WTC11 (cell line): ENCODE results near the gene NOL4L.

ENCODE experiments used
- ELF4 ChIP-seq: sonication (generic); formaldehyde crosslinking; IDR thresholded peaks from 2 replicates; pipeline ENCODE4 v1.8.1; 2022; ENCODE audit warnings: low read depth, mild to moderate bottlenecking, moderate library complexity, missing genetic modification reagents
- FOXK1 ChIP-seq: sonication (generic); formaldehyde crosslinking; IDR thresholded peaks from 2 replicates; pipeline ENCODE4 v1.8.0; 2022; ENCODE audit warnings: mild to moderate bottlenecking, moderate library complexity, missing genetic modification reagents
- GTF2I ChIP-seq: fragments of 250-450 bp; sonication (Bioruptor Pico); conservative IDR thresholded peaks from 2 replicates; pipeline ENCODE4 v1.4.0; 2021; ENCODE audit warnings: mild to moderate bottlenecking
- JUN ChIP-seq: sonication (generic); formaldehyde crosslinking; IDR thresholded peaks from 2 replicates; pipeline ENCODE4 v1.8.0; 2023; ENCODE audit warnings: mild to moderate bottlenecking, missing genetic modification reagents
- SMAD3 ChIP-seq: sonication (generic); formaldehyde crosslinking; IDR thresholded peaks from 2 replicates; pipeline ENCODE4 v1.8.0; 2022; ENCODE audit warnings: missing genetic modification reagents, mild to moderate bottlenecking, borderline replicate concordance
- TEAD4 ChIP-seq: sonication (generic); formaldehyde crosslinking; IDR thresholded peaks from 2 replicates; pipeline ENCODE4 v1.8.0; 2022; ENCODE audit warnings: mild to moderate bottlenecking, missing genetic modification reagents
- ZNF121 ChIP-seq: sonication (generic); formaldehyde crosslinking; IDR thresholded peaks from 2 replicates; pipeline ENCODE4 v1.8.0; 2023; ENCODE audit warnings: missing genetic modification reagents
- ZNF232 ChIP-seq: sonication (generic); formaldehyde crosslinking; IDR thresholded peaks from 2 replicates; pipeline ENCODE4 v1.8.0; 2022; ENCODE audit warnings: mild to moderate bottlenecking, missing genetic modification reagents
- TF ChIP-seq, protein P1 (sequence below): fragments of 200-600 bp; IDR thresholded peaks from 2 replicates; pipeline ENCODE4 v1.8.0; 2022; ENCODE audit warnings: antibody characterized with exemption
- TF ChIP-seq, protein P2 (sequence below): sonication (generic); formaldehyde crosslinking; conservative IDR thresholded peaks from 2 replicates; pipeline ENCODE4 v1.8.1; 2022; ENCODE audit warnings: mild to moderate bottlenecking, missing genetic modification reagents
- TF ChIP-seq, protein P3 (sequence below): fragments of 250-450 bp; sonication (Bioruptor Pico); IDR thresholded peaks from 2 replicates; pipeline ENCODE4 v1.9.0; 2021; ENCODE audit warnings: mild to moderate bottlenecking, borderline replicate concordance
- TF ChIP-seq, protein P4 (sequence below): sonication (generic); formaldehyde crosslinking; IDR thresholded peaks from 2 replicates; pipeline ENCODE4 v1.8.0; 2022; ENCODE audit warnings: mild to moderate bottlenecking, missing genetic modification reagents
- TF ChIP-seq, protein P5 (sequence below): sonication (generic); formaldehyde crosslinking; IDR thresholded peaks from 2 replicates; pipeline ENCODE4 v1.8.1; 2022; ENCODE audit warnings: low read depth, mild to moderate bottlenecking, moderate library complexity, missing genetic modification reagents, borderline replicate concordance
- TF ChIP-seq, protein P6 (sequence below): sonication (generic); formaldehyde crosslinking; IDR thresholded peaks from 2 replicates; pipeline ENCODE4 v1.8.1; 2022; ENCODE audit warnings: low read depth, missing genetic modification reagents, borderline replicate concordance

DNA sequence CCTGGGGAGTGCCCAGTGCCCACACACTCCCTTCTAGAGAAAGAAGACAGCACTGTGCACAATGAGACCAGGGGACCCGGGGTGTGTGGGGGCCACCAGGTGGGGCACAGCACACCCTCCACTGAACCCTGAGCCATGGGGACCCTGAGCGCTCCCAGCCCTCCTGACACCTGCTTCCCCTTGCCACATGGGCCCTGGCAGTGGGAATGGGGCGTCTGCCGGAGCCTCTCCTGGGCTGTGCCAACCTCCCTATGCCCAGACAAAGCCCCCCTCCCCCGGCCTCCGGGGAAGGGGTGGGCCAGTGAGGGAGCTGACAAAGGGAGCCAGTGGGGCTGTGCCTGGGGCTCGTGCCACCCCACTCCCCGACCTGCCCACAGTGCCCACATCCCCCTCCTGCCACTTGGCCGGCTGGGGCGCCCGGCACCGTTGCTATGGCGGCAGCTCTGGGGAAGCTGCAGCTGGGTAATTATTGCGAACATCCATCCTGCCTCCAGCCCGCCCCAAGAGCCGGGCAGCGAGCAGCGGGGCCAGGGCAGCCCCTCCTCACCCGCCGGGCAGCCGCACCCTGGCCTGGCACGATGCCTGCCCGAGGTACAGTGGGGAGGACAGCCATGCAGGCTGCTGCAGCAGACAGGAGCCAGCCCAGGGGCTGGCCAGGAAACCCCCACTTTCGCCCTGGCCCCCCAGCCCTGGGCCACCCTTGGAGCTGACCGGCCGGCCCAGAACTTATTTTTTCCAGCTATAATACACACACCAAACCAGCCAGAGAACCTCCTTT, 41.9 kb upstream of the NOL4L start:
- TF ChIP-seq, protein P1, sequence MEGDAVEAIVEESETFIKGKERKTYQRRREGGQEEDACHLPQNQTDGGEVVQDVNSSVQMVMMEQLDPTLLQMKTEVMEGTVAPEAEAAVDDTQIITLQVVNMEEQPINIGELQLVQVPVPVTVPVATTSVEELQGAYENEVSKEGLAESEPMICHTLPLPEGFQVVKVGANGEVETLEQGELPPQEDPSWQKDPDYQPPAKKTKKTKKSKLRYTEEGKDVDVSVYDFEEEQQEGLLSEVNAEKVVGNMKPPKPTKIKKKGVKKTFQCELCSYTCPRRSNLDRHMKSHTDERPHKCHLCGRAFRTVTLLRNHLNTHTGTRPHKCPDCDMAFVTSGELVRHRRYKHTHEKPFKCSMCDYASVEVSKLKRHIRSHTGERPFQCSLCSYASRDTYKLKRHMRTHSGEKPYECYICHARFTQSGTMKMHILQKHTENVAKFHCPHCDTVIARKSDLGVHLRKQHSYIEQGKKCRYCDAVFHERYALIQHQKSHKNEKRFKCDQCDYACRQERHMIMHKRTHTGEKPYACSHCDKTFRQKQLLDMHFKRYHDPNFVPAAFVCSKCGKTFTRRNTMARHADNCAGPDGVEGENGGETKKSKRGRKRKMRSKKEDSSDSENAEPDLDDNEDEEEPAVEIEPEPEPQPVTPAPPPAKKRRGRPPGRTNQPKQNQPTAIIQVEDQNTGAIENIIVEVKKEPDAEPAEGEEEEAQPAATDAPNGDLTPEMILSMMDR, result no peak
- TF ChIP-seq, protein P2, sequence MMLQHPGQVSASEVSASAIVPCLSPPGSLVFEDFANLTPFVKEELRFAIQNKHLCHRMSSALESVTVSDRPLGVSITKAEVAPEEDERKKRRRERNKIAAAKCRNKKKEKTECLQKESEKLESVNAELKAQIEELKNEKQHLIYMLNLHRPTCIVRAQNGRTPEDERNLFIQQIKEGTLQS (CRISPR knock-in tag), result no peak
- TF ChIP-seq FOXK1 (no peak), JUN (no peak), ZNF232 (CRISPR knock-in tag) (no peak), ZNF121 (no peak), TEAD4 (CRISPR knock-in tag) (no peak), ELF4 (no peak), SMAD3 (no peak), GTF2I (CRISPR knock-in tag) (no peak)
- TF ChIP-seq, protein P3, sequence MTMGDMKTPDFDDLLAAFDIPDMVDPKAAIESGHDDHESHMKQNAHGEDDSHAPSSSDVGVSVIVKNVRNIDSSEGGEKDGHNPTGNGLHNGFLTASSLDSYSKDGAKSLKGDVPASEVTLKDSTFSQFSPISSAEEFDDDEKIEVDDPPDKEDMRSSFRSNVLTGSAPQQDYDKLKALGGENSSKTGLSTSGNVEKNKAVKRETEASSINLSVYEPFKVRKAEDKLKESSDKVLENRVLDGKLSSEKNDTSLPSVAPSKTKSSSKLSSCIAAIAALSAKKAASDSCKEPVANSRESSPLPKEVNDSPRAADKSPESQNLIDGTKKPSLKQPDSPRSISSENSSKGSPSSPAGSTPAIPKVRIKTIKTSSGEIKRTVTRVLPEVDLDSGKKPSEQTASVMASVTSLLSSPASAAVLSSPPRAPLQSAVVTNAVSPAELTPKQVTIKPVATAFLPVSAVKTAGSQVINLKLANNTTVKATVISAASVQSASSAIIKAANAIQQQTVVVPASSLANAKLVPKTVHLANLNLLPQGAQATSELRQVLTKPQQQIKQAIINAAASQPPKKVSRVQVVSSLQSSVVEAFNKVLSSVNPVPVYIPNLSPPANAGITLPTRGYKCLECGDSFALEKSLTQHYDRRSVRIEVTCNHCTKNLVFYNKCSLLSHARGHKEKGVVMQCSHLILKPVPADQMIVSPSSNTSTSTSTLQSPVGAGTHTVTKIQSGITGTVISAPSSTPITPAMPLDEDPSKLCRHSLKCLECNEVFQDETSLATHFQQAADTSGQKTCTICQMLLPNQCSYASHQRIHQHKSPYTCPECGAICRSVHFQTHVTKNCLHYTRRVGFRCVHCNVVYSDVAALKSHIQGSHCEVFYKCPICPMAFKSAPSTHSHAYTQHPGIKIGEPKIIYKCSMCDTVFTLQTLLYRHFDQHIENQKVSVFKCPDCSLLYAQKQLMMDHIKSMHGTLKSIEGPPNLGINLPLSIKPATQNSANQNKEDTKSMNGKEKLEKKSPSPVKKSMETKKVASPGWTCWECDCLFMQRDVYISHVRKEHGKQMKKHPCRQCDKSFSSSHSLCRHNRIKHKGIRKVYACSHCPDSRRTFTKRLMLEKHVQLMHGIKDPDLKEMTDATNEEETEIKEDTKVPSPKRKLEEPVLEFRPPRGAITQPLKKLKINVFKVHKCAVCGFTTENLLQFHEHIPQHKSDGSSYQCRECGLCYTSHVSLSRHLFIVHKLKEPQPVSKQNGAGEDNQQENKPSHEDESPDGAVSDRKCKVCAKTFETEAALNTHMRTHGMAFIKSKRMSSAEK (CRISPR knock-in tag), result no peak
- TF ChIP-seq, protein P4, sequence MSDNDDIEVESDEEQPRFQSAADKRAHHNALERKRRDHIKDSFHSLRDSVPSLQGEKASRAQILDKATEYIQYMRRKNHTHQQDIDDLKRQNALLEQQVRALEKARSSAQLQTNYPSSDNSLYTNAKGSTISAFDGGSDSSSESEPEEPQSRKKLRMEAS (CRISPR knock-in tag), result no peak
- TF ChIP-seq, protein P5, sequence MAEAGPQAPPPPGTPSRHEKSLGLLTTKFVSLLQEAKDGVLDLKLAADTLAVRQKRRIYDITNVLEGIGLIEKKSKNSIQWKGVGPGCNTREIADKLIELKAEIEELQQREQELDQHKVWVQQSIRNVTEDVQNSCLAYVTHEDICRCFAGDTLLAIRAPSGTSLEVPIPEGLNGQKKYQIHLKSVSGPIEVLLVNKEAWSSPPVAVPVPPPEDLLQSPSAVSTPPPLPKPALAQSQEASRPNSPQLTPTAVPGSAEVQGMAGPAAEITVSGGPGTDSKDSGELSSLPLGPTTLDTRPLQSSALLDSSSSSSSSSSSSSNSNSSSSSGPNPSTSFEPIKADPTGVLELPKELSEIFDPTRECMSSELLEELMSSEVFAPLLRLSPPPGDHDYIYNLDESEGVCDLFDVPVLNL (CRISPR knock-in tag), result no peak
- TF ChIP-seq, protein P6, sequence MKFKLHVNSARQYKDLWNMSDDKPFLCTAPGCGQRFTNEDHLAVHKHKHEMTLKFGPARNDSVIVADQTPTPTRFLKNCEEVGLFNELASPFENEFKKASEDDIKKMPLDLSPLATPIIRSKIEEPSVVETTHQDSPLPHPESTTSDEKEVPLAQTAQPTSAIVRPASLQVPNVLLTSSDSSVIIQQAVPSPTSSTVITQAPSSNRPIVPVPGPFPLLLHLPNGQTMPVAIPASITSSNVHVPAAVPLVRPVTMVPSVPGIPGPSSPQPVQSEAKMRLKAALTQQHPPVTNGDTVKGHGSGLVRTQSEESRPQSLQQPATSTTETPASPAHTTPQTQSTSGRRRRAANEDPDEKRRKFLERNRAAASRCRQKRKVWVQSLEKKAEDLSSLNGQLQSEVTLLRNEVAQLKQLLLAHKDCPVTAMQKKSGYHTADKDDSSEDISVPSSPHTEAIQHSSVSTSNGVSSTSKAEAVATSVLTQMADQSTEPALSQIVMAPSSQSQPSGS (CRISPR knock-in tag), result no peak
